ENCODE results near the gene FBXO2. TPM values are rescaled to one million over a fixed set of nuclear protein-coding genes. Genes with fewer than 3 reads are reported as not detected.

FBXO2 gene
- total RNA-seq, 2 experiments from 2014 or later: 3.2 to 3.7 TPM

GRCh38 chr1:11641776-11642305 lies 12.4 kb downstream of the FBXO2 start:
- Mint-ChIP-seq H3K27me3 (peaks cover 7% of the 10 kb centered on the region), H3K9me3 (no peaks in the 10 kb centered on the region), H3K27ac (no peak overlapping the region), H3K4me1 (ENCODE audit: low read depth) (no peaks in the 10 kb centered on the region), H3K36me3 (ENCODE audit: low read depth) (no peaks in the 10 kb centered on the region), H3K4me3 (no peak overlapping the region)
- CTCF ChIA-PET: interaction anchor here (0.5 to 3.2 kb wide), 20 partner anchors 8 to 1154 kb away, joined by 3 to 19 read pairs (median 4); partner anchors contain the start of genes FBXO6 and UBIAD1
- TF ChIP-seq CTCF (IDR thresholded peaks at IDR 0.05): no peak
- no peak overlapping the region for H3K4me3 ChIP-seq (ENCODE audit: low read length)
- POLR2A ChIA-PET: interaction anchor here (1.1 to 1.2 kb wide), 2 partner anchors 8 to 604 kb away, joined by 3 to 4 read pairs; no protein-coding TSS in a partner anchor
- peaks cover 0 to 2% of the 10 kb centered on the region in 2 experiments for H3K27me3 ChIP-seq (ENCODE audit: control insufficient read depth in 1 of 2, insufficient read depth in 2 of 2, low read length in 2 of 2)
- no peak overlapping the region for H3K27ac ChIP-seq (ENCODE audit: low read depth in 1 of 2, low read length in 2 of 2)
- DNase-seq (no peak), ATAC-seq (ENCODE audit: poor library complexity) (no peak)
- intact Hi-C loops (cut with DNase I, micrococcal nuclease): loop anchor here (1.0 to 10.0 kb wide), 4 partner anchors 305 to 1147 kb away; no protein-coding TSS in a partner anchor
- peaks cover 4% of the 10 kb centered on the region for H3K4me1 ChIP-seq (ENCODE audit: insufficient read depth, low read length)
- H3K9me3 ChIP-seq (ENCODE audit: control insufficient read depth in 1 of 2, insufficient read depth in 1 of 2, low read length in 2 of 2): no peaks in the 10 kb centered on the region
- H3K36me3 ChIP-seq (ENCODE audit: insufficient read depth, low read length): no peaks in the 10 kb centered on the region

- no peaks in the 10 kb centered on the region for H3K4me1 Mint-ChIP-seq (ENCODE audit: low read depth)
- ATAC-seq (ENCODE audit: poor library complexity): no peak
- no peaks in the 10 kb centered on the region for H3K9me3 ChIP-seq (ENCODE audit: control insufficient read depth in 1 of 2, insufficient read depth in 1 of 2, low read length in 2 of 2)
- CTCF ChIA-PET: interaction anchor here (0.6 to 3.2 kb wide), 3 partner anchors 9 to 400 kb away, joined by 4 to 19 read pairs (median 6); no protein-coding TSS in a partner anchor
- no peaks in the 10 kb centered on the region for H3K36me3 Mint-ChIP-seq (ENCODE audit: low read depth)
- peaks cover 2 to 6% of the 10 kb centered on the region in 2 experiments for H3K27me3 ChIP-seq (ENCODE audit: control insufficient read depth in 1 of 2, insufficient read depth in 2 of 2, low read length in 2 of 2)
- TF ChIP-seq CTCF (IDR thresholded peaks at IDR 0.05): no peak
- no peaks in the 10 kb centered on the region for H3K36me3 ChIP-seq (ENCODE audit: insufficient read depth, low read length)
- peaks cover 4% of the 10 kb centered on the region for H3K4me1 ChIP-seq (ENCODE audit: insufficient read depth, low read length)
- POLR2A ChIA-PET: no interaction called here
- H3K9me3 Mint-ChIP-seq: no peaks in the 10 kb centered on the region
- H3K27ac Mint-ChIP-seq: no peak overlapping the region
- H3K27me3 Mint-ChIP-seq: peaks cover 16% of the 10 kb centered on the region
- intact Hi-C loops (cut with DNase I, micrococcal nuclease): loop anchor here in 1 of 2 experiments (10.0 kb wide), 1 partner anchor 1146 kb away; no protein-coding TSS in a partner anchor
- no peak overlapping the region for H3K4me3 ChIP-seq (ENCODE audit: low read length)
- no peak overlapping the region for H3K4me3 Mint-ChIP-seq
- DNase-seq: no peak
- no peak overlapping the region for H3K27ac ChIP-seq (ENCODE audit: low read depth in 1 of 2, low read length in 2 of 2)
Observed at GRCh38 chr1:11640944-11641343, 13.3 kb downstream of the FBXO2 start.

- Mint-ChIP-seq H3K4me3 (no peak overlapping the region), H3K4me1 (ENCODE audit: low read depth) (no peaks in the 10 kb centered on the region), H3K27ac (no peak overlapping the region), H3K9me3 (no peaks in the 10 kb centered on the region), H3K27me3 (peaks cover 18% of the 10 kb centered on the region), H3K36me3 (ENCODE audit: low read depth) (no peaks in the 10 kb centered on the region)
- H3K27me3 ChIP-seq (ENCODE audit: control insufficient read depth in 1 of 2, insufficient read depth in 2 of 2, low read length in 2 of 2): peaks cover 4 to 7% of the 10 kb centered on the region in 2 experiments
- H3K4me3 ChIP-seq (ENCODE audit: low read length): no peak overlapping the region
- ChIA-PET POLR2A (no interaction called here), CTCF (no interaction called here)
- H3K27ac ChIP-seq (ENCODE audit: low read depth in 1 of 2, low read length in 2 of 2): no peak overlapping the region
- H3K9me3 ChIP-seq (ENCODE audit: control insufficient read depth in 1 of 2, insufficient read depth in 1 of 2, low read length in 2 of 2): no peaks in the 10 kb centered on the region
- no peak for ATAC-seq (ENCODE audit: poor library complexity)
- H3K4me1 ChIP-seq (ENCODE audit: insufficient read depth, low read length): peaks cover 4% of the 10 kb centered on the region
- H3K36me3 ChIP-seq (ENCODE audit: insufficient read depth, low read length): no peaks in the 10 kb centered on the region
- no peak for DNase-seq
- TF ChIP-seq CTCF (IDR thresholded peaks at IDR 0.05): no peak
- intact Hi-C loops (cut with DNase I, micrococcal nuclease): loop anchor here in 1 of 2 experiments (10.0 kb wide), 1 partner anchor 1145 kb away; no protein-coding TSS in a partner anchor
Observed at GRCh38 chr1:11640101-11640500, 14.1 kb downstream of the FBXO2 start.

All from CD4-positive, alpha-beta T cell (primary cell).